GM13976 (cell line): Measurements from ENCODE around the gene TRIM32.
"Not testable (repeated sequence)": the region's sequence is repeated elsewhere in the genome, so short reads cannot be mapped to it uniquely, and the experiment has no call there.

ENCODE experiments used
- DNase-seq: peaks from one replicate; pipeline ENCODE4 v3.0.0; 2012; ENCODE audit warnings: low spot score
- CTCF ChIP-seq: IDR thresholded peaks from 2 replicates; pipeline ENCODE4 v1.5.1; 2012; ENCODE audit warnings: borderline replicate concordance, mild to moderate bottlenecking; ENCODE audit not compliant: insufficient read depth; ENCODE audit errors: extremely low read depth, missing control alignments, control extremely low read depth
- in situ Hi-C: fragments of 300-500 bp; cut with MboI; formaldehyde crosslinking; loops from one replicate; pipeline ENCODE4 v1.12.0; 2022; ENCODE audit warnings: low sequenced_read_pairs, mixed read lengths, inconsistent platforms; ENCODE audit not compliant: unreplicated experiment

The TRIM32 gene

DNA sequence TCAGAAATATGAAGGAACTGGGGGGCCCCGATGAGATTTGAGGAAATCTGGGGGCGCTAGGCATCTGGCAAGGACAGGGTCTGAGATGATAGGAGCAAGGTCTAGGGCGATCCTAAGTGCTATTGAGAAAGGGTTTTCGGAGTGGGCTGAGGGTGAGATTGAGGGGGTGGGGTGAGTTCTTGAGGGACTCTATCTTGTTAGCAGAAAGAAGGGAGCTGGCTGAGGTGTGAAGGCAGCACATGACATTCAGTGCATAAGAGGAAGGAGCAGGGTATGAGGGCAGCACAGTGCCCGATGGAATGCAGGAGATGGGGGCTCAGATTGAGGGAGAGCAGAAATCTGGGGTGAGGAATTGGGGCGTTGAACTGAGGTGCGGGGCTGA lies 640 bp downstream of the TRIM32 start:
- no peak for TF ChIP-seq CTCF
- no peak for DNase-seq
- in situ Hi-C loops, result no loop called here

- in situ Hi-C loops, result no loop called here
- no peak for DNase-seq
- no peak for TF ChIP-seq CTCF
These were observed 1.8 kb downstream of the TRIM32 start for GRCh38 chr9:116688806-116689485.

- no peak for DNase-seq
- in situ Hi-C loops, result no loop called here
These were observed 2.5 kb downstream of the TRIM32 start for GRCh38 chr9:116689486-116690032.

DNA sequence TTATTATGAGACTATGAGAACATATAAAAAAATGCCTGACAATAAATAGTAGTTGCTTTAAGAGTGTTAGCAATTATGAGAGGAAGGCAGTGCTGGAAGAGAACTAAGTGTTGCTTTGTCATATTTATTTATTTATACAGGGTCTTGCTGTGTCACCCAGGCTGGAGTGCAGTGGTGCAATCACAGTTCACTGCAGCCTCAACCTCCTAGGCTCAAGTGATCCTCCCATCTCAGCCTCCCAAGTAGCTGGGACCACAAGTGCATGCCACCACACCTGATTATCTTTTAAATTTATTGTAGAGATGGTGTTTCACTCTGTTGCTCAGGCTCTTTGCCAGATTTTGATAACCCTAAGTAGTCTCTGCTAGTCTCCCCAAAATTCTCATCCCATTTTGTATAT lies 3.7 kb downstream of the TRIM32 start:
- in situ Hi-C loops, DNase-seq: not testable (repeated sequence)

More at GRCh38 chr9:116689486-116690032, 2.5 kb downstream of the TRIM32 start:
- TF ChIP-seq CTCF, result no peak

- TF ChIP-seq CTCF, result no peak
- in situ Hi-C loops, result no loop called here
- DNase-seq, result no peak
These were observed 4.5 kb downstream of the TRIM32 start for GRCh38 chr9:116691607-116692006.

DNA sequence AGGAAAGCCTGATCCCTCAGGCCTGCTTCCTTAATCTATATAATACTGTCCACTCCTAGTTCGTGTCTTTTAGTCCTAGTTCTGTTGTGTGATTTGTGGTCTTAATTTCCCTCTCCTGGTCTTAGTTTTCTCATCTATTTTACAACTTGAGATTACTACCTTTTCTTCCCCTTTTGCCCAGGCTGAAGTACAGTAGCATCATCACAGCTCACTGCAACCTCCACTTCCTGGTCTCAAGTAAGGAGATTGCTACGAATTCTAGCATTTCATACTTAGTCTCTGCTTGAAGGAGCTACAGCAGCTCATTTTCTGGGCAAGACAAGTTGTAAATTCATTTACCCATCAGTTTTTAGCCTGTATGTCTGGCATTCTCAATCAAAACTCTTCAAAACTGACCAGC lies 5.5 kb downstream of the TRIM32 start:
- DNase-seq, result no peak
- in situ Hi-C loops, result no loop called here
- TF ChIP-seq CTCF, result no peak

DNA sequence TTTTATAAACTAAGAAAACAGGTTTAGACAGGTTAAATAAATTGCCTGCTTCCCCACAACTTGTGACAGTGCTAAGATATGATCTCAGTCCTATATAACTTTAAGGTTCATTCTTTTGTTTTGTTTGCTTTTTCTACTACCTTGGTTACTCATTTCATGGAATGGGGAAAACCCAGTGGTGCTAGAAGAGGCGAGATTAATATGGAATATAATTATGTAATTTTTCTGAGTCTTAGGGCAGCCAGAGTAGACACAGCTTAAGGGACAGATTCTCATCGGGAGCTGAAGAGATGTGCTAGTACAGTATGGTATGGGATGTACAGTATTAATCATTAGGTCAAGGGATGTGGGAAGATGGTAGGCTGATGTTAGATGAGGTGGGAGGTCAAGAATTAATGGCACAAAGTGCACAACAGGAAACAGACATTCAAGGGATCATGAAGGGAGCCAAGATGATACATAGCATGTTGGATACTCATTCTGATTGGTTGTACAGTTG lies 6.2 kb downstream of the TRIM32 start:
- TF ChIP-seq CTCF, result no peak
- in situ Hi-C loops, result no loop called here
- no peak for DNase-seq
